Islet precursor cell (in vitro differentiated cells): Measurements from ENCODE around the gene FIZ1.
"Not testable (repeated sequence)": the region's sequence is repeated elsewhere in the genome, so short reads cannot be mapped to it uniquely, and the experiment has no call there.

Experiments used
- DNase-seq: peaks from one replicate; pipeline ENCODE4 v3.0.0-alpha.2; 2018

FIZ1 gene

GRCh38 chr19:55593096-55593772, 6.1 kb downstream of the FIZ1 start:
- no peak for DNase-seq

DNA sequence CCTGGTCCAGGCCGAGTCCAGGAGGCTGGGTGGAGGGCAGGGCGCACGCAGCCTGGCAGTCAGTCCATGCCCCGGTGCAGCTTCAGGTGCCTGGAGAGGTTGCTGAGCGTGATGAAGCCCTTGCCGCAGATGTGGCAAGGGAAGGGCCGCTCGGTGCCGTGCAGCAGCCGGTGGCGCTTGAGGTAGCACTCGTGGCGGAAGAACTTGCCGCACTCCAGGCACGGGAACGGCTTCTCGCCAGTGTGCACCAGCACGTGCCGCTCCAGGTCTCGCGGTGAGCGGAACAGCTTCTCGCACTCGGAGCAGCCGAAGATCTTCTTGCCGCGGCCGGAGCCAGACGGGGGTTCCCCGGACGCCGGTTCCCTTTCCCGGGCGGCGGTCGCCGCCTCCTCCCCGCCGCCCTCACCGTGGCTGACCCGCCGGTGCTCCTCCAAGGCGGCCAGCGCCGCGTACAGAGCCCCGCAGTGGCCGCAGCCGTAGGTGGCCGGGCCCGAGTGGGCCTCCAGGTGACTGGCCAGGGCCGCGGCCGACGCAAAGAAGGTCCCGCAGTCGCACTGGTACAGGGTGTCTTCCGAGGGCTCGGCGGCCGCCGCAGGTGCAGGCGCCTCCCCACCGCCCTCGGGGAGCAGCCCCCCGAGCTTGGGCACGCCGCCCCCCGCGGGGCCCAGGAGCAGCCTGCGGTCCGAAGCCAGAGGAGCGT, 6.8 kb downstream of the FIZ1 start:
- no peak for DNase-seq

GRCh38 chr19:55591555-55591954, 7.8 kb downstream of the FIZ1 start:
- no peak for DNase-seq

DNA sequence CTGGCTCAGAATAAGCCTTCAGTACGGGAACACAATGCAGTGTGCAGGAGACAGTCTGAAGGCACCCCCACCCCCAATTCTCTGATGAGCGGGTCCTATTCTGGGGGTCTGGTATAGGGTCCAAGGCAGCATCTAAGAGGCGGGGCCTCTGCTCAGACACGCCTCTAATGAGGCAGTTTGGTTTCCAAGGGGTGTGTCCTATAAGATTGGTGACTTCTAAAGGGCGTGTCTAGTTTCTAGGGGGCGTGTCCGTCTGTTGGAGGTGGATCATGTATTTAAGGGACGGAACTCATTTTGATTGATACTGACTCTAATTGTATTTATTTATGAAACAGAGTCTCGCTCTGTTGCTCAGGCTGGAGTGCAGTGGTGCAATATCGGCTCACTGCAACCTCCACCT, 8.7 kb downstream of the FIZ1 start:
- no peak for DNase-seq

DNA sequence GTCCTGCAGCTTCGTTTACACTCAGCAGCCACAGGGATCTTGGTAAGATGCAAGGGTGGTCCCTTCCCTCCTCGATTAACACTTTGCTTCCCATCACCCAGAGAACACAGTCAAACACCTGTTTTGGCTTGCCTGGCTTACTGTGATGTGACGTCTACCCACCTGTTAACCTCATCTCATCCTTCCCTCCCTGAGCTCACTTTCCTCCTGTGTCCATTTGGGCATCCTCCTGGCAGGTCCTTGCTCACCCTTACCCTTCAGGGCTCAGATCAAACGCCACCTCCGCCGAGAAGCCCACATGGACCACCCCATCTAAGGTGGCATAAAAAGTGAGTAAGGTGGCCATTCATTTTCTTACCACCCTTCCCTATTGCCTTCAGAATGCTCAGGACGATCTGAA, 9.2 kb downstream of the FIZ1 start:
- no peak for DNase-seq

DNA sequence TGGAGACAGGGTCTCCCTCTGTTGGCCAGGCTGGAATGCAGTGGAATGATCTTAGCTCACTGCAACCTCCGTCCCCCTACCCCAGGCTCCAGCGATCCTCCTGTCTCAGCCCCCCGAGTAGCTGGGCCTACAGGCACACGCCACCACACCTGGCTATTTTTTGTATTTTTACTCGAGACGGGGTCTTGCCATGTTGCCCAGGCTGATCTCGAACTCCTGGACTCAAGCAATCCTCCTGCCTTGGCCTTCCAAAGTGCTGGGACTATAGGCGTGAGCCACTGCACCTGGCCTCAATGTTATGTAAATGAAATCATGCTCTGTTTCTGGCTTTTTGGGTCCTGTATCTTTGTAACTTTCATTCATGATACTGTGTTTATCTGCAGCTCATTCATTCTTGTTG, 10.6 kb downstream of the FIZ1 start:
- DNase-seq = no peak

DNA sequence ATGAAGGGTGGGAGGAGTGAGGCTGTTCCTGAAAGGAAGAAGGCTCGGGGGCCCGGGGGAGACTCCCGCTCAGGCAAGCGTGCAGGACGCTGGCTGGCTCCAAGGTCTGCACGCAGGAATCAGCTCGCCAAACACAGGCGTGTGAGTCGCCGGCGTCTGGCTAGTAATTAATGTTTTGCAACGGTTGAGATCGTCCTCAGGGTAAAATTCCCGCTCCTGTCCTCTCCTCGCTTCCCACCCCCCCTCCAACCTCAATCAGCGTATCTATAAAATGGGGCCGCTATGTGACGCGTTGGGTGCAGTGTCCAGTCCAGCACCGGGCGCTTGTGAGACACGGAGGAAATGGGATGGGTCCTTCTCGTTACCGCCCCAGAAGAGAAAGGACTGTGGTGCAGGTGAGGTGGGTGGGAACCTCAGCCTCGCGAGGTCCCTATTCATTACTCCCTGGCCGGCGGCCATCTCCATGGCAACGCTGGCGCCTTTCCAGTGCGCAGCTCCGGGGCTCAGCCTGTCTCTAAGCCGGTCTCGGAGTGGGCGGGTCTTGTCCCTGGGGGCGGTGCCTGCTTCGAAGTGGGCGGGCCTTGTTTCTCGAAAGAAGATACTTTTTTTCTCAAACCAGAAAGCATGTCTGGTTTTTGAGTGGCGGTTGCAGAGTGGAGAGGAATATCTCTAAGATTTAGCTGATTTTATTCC, 12.2 kb downstream of the FIZ1 start:
- peak; percentile 99 for DNase-seq

GRCh38 chr19:55585658-55586339, 13.5 kb downstream of the FIZ1 start:
- DNase-seq = peak; percentile 90

- DNase-seq = no peak
Observed at GRCh38 chr19:55584871-55585270, 14.4 kb downstream of the FIZ1 start.

DNA sequence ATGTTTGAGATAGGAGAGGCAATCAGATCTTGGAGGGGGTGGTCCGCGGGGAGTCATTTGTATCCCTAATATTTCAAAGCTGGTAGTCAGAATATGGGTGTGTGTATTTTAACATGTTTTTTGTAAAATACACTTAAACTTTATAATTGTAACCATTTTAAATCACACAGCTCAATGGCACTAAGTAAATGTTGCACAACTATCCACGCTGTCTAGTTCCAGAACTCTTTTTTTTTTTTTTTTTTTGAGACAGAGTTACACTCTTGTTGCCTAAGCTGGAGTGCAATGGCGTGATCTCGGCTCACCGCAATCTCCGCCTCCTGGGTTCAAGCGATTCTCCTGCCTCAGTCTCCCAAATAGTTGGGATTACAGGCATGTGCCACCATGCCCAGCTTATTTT, 15.4 kb downstream of the FIZ1 start:
- DNase-seq = not testable (repeated sequence)

- not testable (repeated sequence) for DNase-seq
Observed at GRCh38 chr19:55582284-55582683, 17.0 kb downstream of the FIZ1 start.

DNA sequence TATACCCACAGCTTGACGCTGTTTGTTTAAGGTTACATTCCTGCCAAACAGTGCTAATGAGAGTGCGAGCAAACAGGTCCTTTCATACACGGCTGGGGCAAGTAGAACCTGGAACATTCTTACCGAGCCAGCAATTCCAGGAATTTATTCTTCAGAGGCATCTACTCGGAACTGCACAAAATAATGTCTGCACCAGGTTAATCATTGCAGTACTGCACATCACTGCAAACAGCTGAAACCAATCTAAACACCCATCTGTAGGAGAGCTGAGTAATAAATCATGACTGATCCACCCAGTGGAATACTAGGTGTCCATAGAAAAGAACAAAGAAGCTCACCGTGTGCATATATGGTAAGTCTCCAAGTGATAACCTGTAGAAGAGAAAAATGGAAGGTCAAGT, 17.5 kb downstream of the FIZ1 start:
- DNase-seq = no peak

DNA sequence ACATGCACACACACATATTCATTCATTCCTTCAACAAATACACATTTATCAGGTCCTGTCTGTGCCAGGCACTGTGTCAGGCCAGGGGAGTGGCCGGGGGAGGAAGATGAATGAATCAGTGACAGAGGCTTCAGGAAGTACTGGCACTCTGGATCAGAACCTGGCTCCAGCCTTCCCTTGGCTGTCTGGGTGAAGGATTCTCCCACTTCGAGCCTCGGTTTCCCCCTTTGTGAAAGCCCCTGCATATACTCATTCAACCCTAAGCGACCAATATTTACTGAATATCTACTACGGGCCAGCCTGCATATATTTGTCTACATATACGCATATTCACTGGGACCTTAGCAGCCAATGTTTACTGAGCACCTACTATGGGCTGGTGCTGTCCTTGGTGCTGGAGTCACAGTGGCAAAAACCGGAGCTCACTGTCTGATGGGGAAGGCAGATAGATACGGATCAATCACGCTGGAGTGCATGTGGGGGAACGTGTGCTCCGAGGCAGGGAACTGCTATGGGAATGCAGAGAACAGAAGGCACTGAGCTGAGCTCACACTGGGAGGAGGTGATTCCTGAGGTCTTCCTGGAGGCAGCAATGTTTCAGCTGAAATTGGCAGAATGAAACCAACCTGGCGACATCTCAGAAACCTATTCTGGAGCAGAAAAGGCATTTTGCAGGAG, 18.0 kb downstream of the FIZ1 start:
- no peak for DNase-seq

- peak; percentile 91 for DNase-seq
Observed at GRCh38 chr19:55580628-55581144, 18.6 kb downstream of the FIZ1 start, which contains the start of gene ZNF579. TSS of gene ZNF579 (minus strand) at chr19:55580848. CDS start at chr19:55579639, 1,209 bp downstream.

DNA sequence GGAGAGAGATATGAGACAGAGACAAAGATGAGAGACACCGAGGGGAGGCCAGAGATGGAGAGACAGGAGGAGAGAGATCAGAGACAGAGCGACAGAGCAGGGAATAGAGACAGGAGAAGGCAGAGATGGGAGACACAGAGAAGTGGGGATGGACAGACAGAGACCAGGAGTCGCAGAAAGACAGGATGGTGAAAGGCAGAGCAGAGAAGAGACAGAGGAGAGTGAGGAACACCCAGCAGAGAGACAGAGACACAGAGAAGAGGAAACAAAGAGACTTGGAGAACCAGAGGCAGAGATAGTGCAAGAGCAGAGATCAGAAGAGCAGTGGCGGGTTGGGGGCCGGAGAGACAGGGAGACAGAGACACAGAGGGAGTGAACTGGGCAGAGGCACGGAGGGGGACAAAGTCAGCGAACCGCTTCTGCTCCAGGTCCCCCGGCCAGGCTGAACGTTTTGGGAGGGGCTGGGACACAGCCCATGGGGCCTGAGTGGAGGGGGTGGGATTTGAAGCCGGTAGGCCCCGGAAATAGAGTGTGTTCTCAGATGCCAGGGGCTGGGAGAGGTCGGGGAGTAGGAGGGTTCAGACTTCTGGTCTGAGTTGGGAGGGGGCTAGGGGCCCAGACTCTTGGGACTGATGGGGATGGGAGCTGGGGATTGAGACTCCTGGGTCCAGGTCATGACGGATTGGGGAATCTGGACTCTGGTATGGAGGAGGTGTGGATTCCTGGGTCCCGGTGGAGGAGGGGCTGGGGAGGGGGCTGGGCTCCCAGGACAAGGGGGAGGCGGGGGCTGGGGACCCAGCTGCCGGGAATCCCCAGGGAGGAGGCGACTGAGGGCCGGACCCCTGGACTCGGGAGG, 19.3 kb downstream of the FIZ1 start:
- DNase-seq = peak; percentile 68

- DNase-seq = no peak
Observed at GRCh38 chr19:55578761-55579747, 20.3 kb downstream of the FIZ1 start.

- no peak for DNase-seq
Observed at GRCh38 chr19:55578031-55578760, 21.1 kb downstream of the FIZ1 start.

DNA sequence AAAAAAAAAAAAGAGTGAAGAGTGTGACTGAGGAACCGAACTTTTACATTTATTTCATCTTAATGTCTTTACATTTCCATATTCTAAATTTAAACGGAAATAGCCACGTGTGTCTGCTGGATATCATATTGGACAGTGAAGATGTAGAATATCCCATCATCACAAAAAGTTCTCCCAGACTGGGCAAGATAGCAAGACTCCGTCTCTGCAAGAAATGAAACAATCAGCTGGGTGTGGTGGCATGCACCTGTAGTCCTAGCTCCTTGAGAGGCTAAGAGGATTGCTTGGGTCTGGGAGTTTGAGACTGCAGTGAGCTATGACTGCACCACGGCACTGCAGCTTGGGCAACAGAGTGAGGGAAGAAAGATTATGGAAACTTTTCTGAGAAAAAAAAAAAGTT, 22.6 kb downstream of the FIZ1 start:
- no peak for DNase-seq

- DNase-seq = not testable (repeated sequence)
Observed at GRCh38 chr19:55573929-55574328, 25.4 kb downstream of the FIZ1 start.

GRCh38 chr19:55569477-55569876, 29.8 kb downstream of the FIZ1 start:
- DNase-seq = not testable (repeated sequence)
